ENCODE measurements around the gene DRD3.

DRD3 gene

GRCh38 chr3:114186501-114186900, 7.6 kb upstream of the DRD3 start:
- no peak overlapping the region for H3K9ac ChIP-seq (ENCODE audit: low read length)
- no peak overlapping the region for H3K23ac ChIP-seq (ENCODE audit: low read length in 2 of 2)
- no peak overlapping the region for H2BK12ac ChIP-seq (ENCODE audit: low read length in 2 of 2)
- H4K8ac ChIP-seq (ENCODE audit: low read length), result no peak overlapping the region
- no peaks in the 10 kb centered on the region for H3K36me3 ChIP-seq (ENCODE audit: control insufficient read depth in 1 of 2, insufficient read depth in 2 of 2, low read depth in 1 of 2, low read length in 2 of 2)
- H4K91ac ChIP-seq (ENCODE audit: low read length), result no peak overlapping the region
- H3K4ac ChIP-seq (ENCODE audit: low read depth in 1 of 2, low read length in 2 of 2), result no peak overlapping the region
- H2BK5ac ChIP-seq (ENCODE audit: low read depth, low read length, poor library complexity, severe bottlenecking), result no peak overlapping the region
- H2AFZ ChIP-seq (ENCODE audit: low read depth, low read length), result no peak overlapping the region
- peaks cover 0 to 5% of the 10 kb centered on the region in 2 experiments for H3K27me3 ChIP-seq (ENCODE audit: control insufficient read depth in 1 of 2, insufficient read depth in 1 of 2, low read length in 2 of 2)
- no peak overlapping the region for H2AK5ac ChIP-seq (ENCODE audit: low read length, severe bottlenecking)
- no peaks in the 10 kb centered on the region for H3K79me1 ChIP-seq (replicated peaks; ENCODE audit: low read length, poor library complexity, severe bottlenecking)
- H3K9me3 ChIP-seq (ENCODE audit: control insufficient read depth, low read length), result peaks cover 10% of the 10 kb centered on the region
- no peak overlapping the region for H3K18ac ChIP-seq (ENCODE audit: low read depth in 1 of 2, low read length in 2 of 2)
- no peak overlapping the region for H3K27ac ChIP-seq (ENCODE audit: low read length, poor library complexity, severe bottlenecking)
- no peak overlapping the region for H3K14ac ChIP-seq (ENCODE audit: low read length in 2 of 2)
- DNase-seq, result no peak
- no peak overlapping the region for H3K4me2 ChIP-seq (ENCODE audit: low read length, poor library complexity, severe bottlenecking)
- no peak overlapping the region for H3K4me3 ChIP-seq (ENCODE audit: insufficient read depth in 1 of 2, low read depth in 1 of 2, low read length in 2 of 2)
- no peak overlapping the region for H2BK15ac ChIP-seq (ENCODE audit: low read depth, poor library complexity, severe bottlenecking)
- H2BK120ac ChIP-seq (ENCODE audit: low read depth, low read length), result no peak overlapping the region
- no peaks in the 10 kb centered on the region for H3K4me1 ChIP-seq (ENCODE audit: control insufficient read depth, insufficient read depth, low read depth, low read length)

- Histone ChIP-seq H3K14ac (ENCODE audit: low read length in 2 of 2) (no peak overlapping the region), H2BK12ac (ENCODE audit: low read length in 2 of 2) (no peak overlapping the region), H3K36me3 (ENCODE audit: control insufficient read depth in 1 of 2, insufficient read depth in 2 of 2, low read depth in 1 of 2, low read length in 2 of 2) (no peaks in the 10 kb centered on the region), H3K9me3 (ENCODE audit: control insufficient read depth, low read length) (peaks cover 4% of the 10 kb centered on the region), H3K9ac (ENCODE audit: low read length) (no peak overlapping the region), H3K79me1 (replicated peaks; ENCODE audit: low read length, poor library complexity, severe bottlenecking) (no peaks in the 10 kb centered on the region), H3K18ac (ENCODE audit: low read depth in 1 of 2, low read length in 2 of 2) (no peak overlapping the region), H3K27me3 (ENCODE audit: control insufficient read depth in 1 of 2, insufficient read depth in 1 of 2, low read length in 2 of 2) (peaks cover 22 to 31% of the 10 kb centered on the region in 2 experiments), H4K91ac (ENCODE audit: low read length) (no peak overlapping the region), H4K8ac (ENCODE audit: low read length) (no peak overlapping the region), H2BK15ac (ENCODE audit: low read depth, poor library complexity, severe bottlenecking) (no peak overlapping the region), H2BK5ac (ENCODE audit: low read depth, low read length, poor library complexity, severe bottlenecking) (no peak overlapping the region), H3K4me1 (ENCODE audit: control insufficient read depth, insufficient read depth, low read depth, low read length) (no peaks in the 10 kb centered on the region), H3K27ac (ENCODE audit: low read length, poor library complexity, severe bottlenecking) (no peak overlapping the region), H2AK5ac (ENCODE audit: low read length, severe bottlenecking) (no peak overlapping the region), H3K23ac (ENCODE audit: low read length in 2 of 2) (no peak overlapping the region), H2AFZ (ENCODE audit: low read depth, low read length) (no peak overlapping the region), H2BK120ac (ENCODE audit: low read depth, low read length) (no peak overlapping the region), H3K4me2 (ENCODE audit: low read length, poor library complexity, severe bottlenecking) (no peak overlapping the region), H3K4me3 (ENCODE audit: insufficient read depth in 1 of 2, low read depth in 1 of 2, low read length in 2 of 2) (no peak overlapping the region), H3K4ac (ENCODE audit: low read depth in 1 of 2, low read length in 2 of 2) (no peak overlapping the region)
- peak; percentile 24 for DNase-seq
- no CpG with 5 or more reads among the region's 2 CpGs for WGBS
Observed at GRCh38 chr3:114179575-114179974, 723 bp upstream of the DRD3 start.

- DNase-seq, result no peak
- H2AFZ ChIP-seq (ENCODE audit: low read depth, low read length), result no peak overlapping the region
- no peak overlapping the region for H3K27ac ChIP-seq (ENCODE audit: low read length, poor library complexity, severe bottlenecking)
- no peak overlapping the region for H3K4me3 ChIP-seq (ENCODE audit: insufficient read depth in 1 of 2, low read depth in 1 of 2, low read length in 2 of 2)
- no peak overlapping the region for H3K4ac ChIP-seq (ENCODE audit: low read depth in 1 of 2, low read length in 2 of 2)
- H3K36me3 ChIP-seq (ENCODE audit: control insufficient read depth in 1 of 2, insufficient read depth in 2 of 2, low read depth in 1 of 2, low read length in 2 of 2), result no peaks in the 10 kb centered on the region
- no peak overlapping the region for H2BK15ac ChIP-seq (ENCODE audit: low read depth, poor library complexity, severe bottlenecking)
- no peak overlapping the region for H4K91ac ChIP-seq (ENCODE audit: low read length)
- H2AK5ac ChIP-seq (ENCODE audit: low read length, severe bottlenecking), result no peak overlapping the region
- no peak overlapping the region for H3K14ac ChIP-seq (ENCODE audit: low read length in 2 of 2)
- no peak overlapping the region for H4K8ac ChIP-seq (ENCODE audit: low read length)
- H3K79me1 ChIP-seq (replicated peaks; ENCODE audit: low read length, poor library complexity, severe bottlenecking), result no peaks in the 10 kb centered on the region
- H3K18ac ChIP-seq (ENCODE audit: low read depth in 1 of 2, low read length in 2 of 2), result no peak overlapping the region
- no peaks in the 10 kb centered on the region for H3K9me3 ChIP-seq (ENCODE audit: control insufficient read depth, low read length)
- H3K27me3 ChIP-seq (ENCODE audit: control insufficient read depth in 1 of 2, insufficient read depth in 1 of 2, low read length in 2 of 2), result peaks cover 21 to 32% of the 10 kb centered on the region in 2 experiments
- no peak overlapping the region for H3K23ac ChIP-seq (ENCODE audit: low read length in 2 of 2)
- no peak overlapping the region for H3K4me2 ChIP-seq (ENCODE audit: low read length, poor library complexity, severe bottlenecking)
- H2BK120ac ChIP-seq (ENCODE audit: low read depth, low read length), result no peak overlapping the region
- H2BK5ac ChIP-seq (ENCODE audit: low read depth, low read length, poor library complexity, severe bottlenecking), result no peak overlapping the region
- no peak overlapping the region for H3K9ac ChIP-seq (ENCODE audit: low read length)
- H2BK12ac ChIP-seq (ENCODE audit: low read length in 2 of 2), result no peak overlapping the region
- no peaks in the 10 kb centered on the region for H3K4me1 ChIP-seq (ENCODE audit: control insufficient read depth, insufficient read depth, low read depth, low read length)
Observed at GRCh38 chr3:114176890-114177289, 2.0 kb downstream of the DRD3 start.

- H3K36me3 ChIP-seq (ENCODE audit: control insufficient read depth in 1 of 2, insufficient read depth in 2 of 2, low read depth in 1 of 2, low read length in 2 of 2), result no peaks in the 10 kb centered on the region
- H3K9ac ChIP-seq (ENCODE audit: low read length), result no peak overlapping the region
- H3K14ac ChIP-seq (ENCODE audit: low read length in 2 of 2), result no peak overlapping the region
- peaks cover 18 to 32% of the 10 kb centered on the region in 2 experiments for H3K27me3 ChIP-seq (ENCODE audit: control insufficient read depth in 1 of 2, insufficient read depth in 1 of 2, low read length in 2 of 2)
- H3K27ac ChIP-seq (ENCODE audit: low read length, poor library complexity, severe bottlenecking), result no peak overlapping the region
- no peak overlapping the region for H3K4me3 ChIP-seq (ENCODE audit: insufficient read depth in 1 of 2, low read depth in 1 of 2, low read length in 2 of 2)
- H2BK15ac ChIP-seq (ENCODE audit: low read depth, poor library complexity, severe bottlenecking), result no peak overlapping the region
- no peak overlapping the region for H3K4ac ChIP-seq (ENCODE audit: low read depth in 1 of 2, low read length in 2 of 2)
- no peak overlapping the region for H2BK120ac ChIP-seq (ENCODE audit: low read depth, low read length)
- no peak for DNase-seq
- no peak overlapping the region for H2AK5ac ChIP-seq (ENCODE audit: low read length, severe bottlenecking)
- H3K23ac ChIP-seq (ENCODE audit: low read length in 2 of 2), result no peak overlapping the region
- H4K8ac ChIP-seq (ENCODE audit: low read length), result no peak overlapping the region
- H2AFZ ChIP-seq (ENCODE audit: low read depth, low read length), result no peak overlapping the region
- no peaks in the 10 kb centered on the region for H3K79me1 ChIP-seq (replicated peaks; ENCODE audit: low read length, poor library complexity, severe bottlenecking)
- no peak overlapping the region for H3K4me2 ChIP-seq (ENCODE audit: low read length, poor library complexity, severe bottlenecking)
- H3K9me3 ChIP-seq (ENCODE audit: control insufficient read depth, low read length), result no peaks in the 10 kb centered on the region
- H2BK12ac ChIP-seq (ENCODE audit: low read length in 2 of 2), result no peak overlapping the region
- H3K4me1 ChIP-seq (ENCODE audit: control insufficient read depth, insufficient read depth, low read depth, low read length), result no peaks in the 10 kb centered on the region
- H2BK5ac ChIP-seq (ENCODE audit: low read depth, low read length, poor library complexity, severe bottlenecking), result no peak overlapping the region
- no peak overlapping the region for H4K91ac ChIP-seq (ENCODE audit: low read length)
- H3K18ac ChIP-seq (ENCODE audit: low read depth in 1 of 2, low read length in 2 of 2), result no peak overlapping the region
- WGBS, result 66% methylated on average over 4 of the region's 6 CpGs
Observed at GRCh38 chr3:114176487-114176886, 2.4 kb downstream of the DRD3 start.
